Mucosa of descending colon (tissue), 3 donors: Measurements from ENCODE around the gene RPRD1B. TPM values are rescaled to one million over a fixed set of nuclear protein-coding genes. Genes with fewer than 3 reads are reported as not detected.

Experiments
- total RNA-seq, 3 donors: library from RNA; stranded (reverse); fragmentation: NEBNext Ultra II Directional in 2 of 3; extraction: Animal tissue kit (Norgen Biotek cat#: 25700) in 2 of 3; gene quantifications; one replicate each; pipeline versions ENCODE4 v1.2.1 to v1.2.4, GENCODE V29; 2021 to 2023
- donor health status: DM: no; HTN: no; CAD: no; lungs with moderate emphysema.
- donor health status: DM: no; HTN: no; CAD: no.
- donor health status: DM: no; HTN: yes; CAD: no.

Gene RPRD1B
- total RNA-seq, 3 donors from 2014 or later = 28.2 to 36.3 (median 32.9) TPM

Other genes starting within 250 kb of the RPRD1B start
- gene VSTM2L, start 130.6 kb upstream of the RPRD1B start, total RNA-seq = 1 to 10 TPM in 2 of 3 donors, under 1 TPM in 1; 0.81 to 2.6 (median 2.6) TPM
- 10 to 100 TPM; 13.4 to 16.4 (median 14.0) TPM for gene TTI1, start 290 bp upstream of the RPRD1B start, total RNA-seq
- gene TGM2, start 131.5 kb downstream of the RPRD1B start, total RNA-seq = 10 to 100 TPM; 14.9 to 62.2 (median 33.3) TPM
- 10 to 100 TPM in 1 of 3 donors, 1 to 10 TPM in 2; 1.2 to 22.4 (median 3.4) TPM for gene KIAA1755, start 227.0 kb downstream of the RPRD1B start, total RNA-seq